IMR-90 (cell line): ENCODE results near the gene RAC2. TPM values are rescaled to one million over a fixed set of nuclear protein-coding genes. Genes with fewer than 3 reads are reported as not detected.

Experiments used
- ATAC-seq: fragments of 200-7000 bp; cut with Tn5 transposase; 2 replicates; pipeline ENCODE4 v1.9.1; 2020; ENCODE audit warnings: low read depth, mild to moderate bottlenecking, moderate library complexity
- BruUV-seq: library from RNA; stranded (reverse); fragments of 400-500 nt; replicated peaks from 2 replicates; lab custom pipeline; 2021; lab: Mats Ljungman, UMichigan
- CTCF ChIA-PET: fragments of 300-600 bp; formaldehyde crosslinking; extraction: SDS; loops from one replicate; lab custom pipeline; 2021; ENCODE audit warnings: antibody characterized with exemption; lab: Yijun Ruan, JAX
- POLR2A ChIA-PET: fragments of 300-600 bp; sonication (Branson Sonifier 250); formaldehyde crosslinking; loops from one replicate; lab custom pipeline; 2022; ENCODE audit warnings: antibody characterized with exemption; ENCODE audit not compliant: unreplicated experiment; lab: Charles Lee
- DNase-seq: peaks from one replicate; pipeline ENCODE4 v3.0.0; 2013
- H2AFZ ChIP-seq: replicated peaks from 2 replicates; pipeline ENCODE3; 2013; ENCODE audit warnings: low read length, mild to moderate bottlenecking; ENCODE audit not compliant: poor library complexity
- H2AK5ac ChIP-seq: 2 replicates; pipeline ENCODE4 v1.6.1; 2013; ENCODE audit warnings: low read depth, low read length, inconsistent platforms
- H2AK9ac ChIP-seq: replicated peaks from 2 replicates; pipeline ENCODE3; 2013; ENCODE audit warnings: mild to moderate bottlenecking, low read depth, low read length, moderate library complexity; ENCODE audit not compliant: poor library complexity
- H2BK120ac ChIP-seq: 2 replicates; pipeline ENCODE4 v1.6.1; 2013; ENCODE audit warnings: low read depth, low read length, inconsistent platforms
- H2BK15ac ChIP-seq: 3 replicates; pipeline ENCODE4 v1.6.1; 2013; ENCODE audit warnings: low read depth, low read length, inconsistent platforms
- H2BK20ac ChIP-seq: 2 replicates; pipeline ENCODE4 v1.6.1; 2013; ENCODE audit warnings: low read depth, mild to moderate bottlenecking, inconsistent platforms, low read length, moderate library complexity
- H2BK5ac ChIP-seq: 2 replicates; pipeline ENCODE4 v1.6.1; 2013; ENCODE audit warnings: mild to moderate bottlenecking, low read depth, low read length, inconsistent platforms; ENCODE audit not compliant: poor library complexity, severe bottlenecking
- H3K14ac ChIP-seq: replicated peaks from 2 replicates; pipeline ENCODE4 v1.6.1; 2013; ENCODE audit warnings: low read depth, low read length, inconsistent platforms
- H3K18ac ChIP-seq: 2 replicates; pipeline ENCODE4 v1.6.1; 2013; ENCODE audit warnings: low read depth, low read length, control low read depth
- H3K23ac ChIP-seq: 2 replicates; pipeline ENCODE4 v1.6.1; 2013; ENCODE audit warnings: low read depth, low read length, inconsistent platforms
- H3K27ac ChIP-seq: 2 replicates; pipeline ENCODE4 v1.5.1; 2013; ENCODE audit warnings: mild to moderate bottlenecking, control low read depth, low read length; ENCODE audit not compliant: insufficient read depth
- H3K27me3 ChIP-seq: 2 replicates; pipeline ENCODE4 v1.6.1; 2013; ENCODE audit warnings: low read length; ENCODE audit not compliant: control insufficient read depth, insufficient read depth
- H3K36me3 ChIP-seq: 2 replicates; pipeline ENCODE4 v1.6.1; 2013; ENCODE audit warnings: low read length, mixed read lengths; ENCODE audit not compliant: control insufficient read depth, insufficient read depth
- H3K4ac ChIP-seq: 2 replicates; pipeline ENCODE4 v1.6.1; 2013; ENCODE audit warnings: low read depth, low read length, inconsistent platforms
- H3K4me1 ChIP-seq: 2 replicates; pipeline ENCODE4 v1.6.1; 2013; ENCODE audit warnings: low read length, mixed read lengths; ENCODE audit not compliant: control insufficient read depth, insufficient read depth
- H3K4me2 ChIP-seq: 2 replicates; pipeline ENCODE4 v1.6.1; 2013; ENCODE audit warnings: low read depth, mild to moderate bottlenecking, control low read depth, low read length, moderate library complexity
- H3K4me3 ChIP-seq: 2 replicates; pipeline ENCODE4 v1.5.1; 2013; ENCODE audit warnings: low read depth, mild to moderate bottlenecking, control low read depth, low read length, moderate library complexity; ENCODE audit not compliant: insufficient read depth
- H3K56ac ChIP-seq: 2 replicates; pipeline ENCODE4 v1.6.1; 2013; ENCODE audit warnings: low read length, inconsistent platforms; ENCODE audit not compliant: insufficient read depth; ENCODE audit errors: extremely low read depth
- H3K79me1 ChIP-seq, 2 experiments: 2 replicates each; pipeline ENCODE4 v1.6.1; 2013; ENCODE audit warnings: low read length in 2 of 2, inconsistent platforms in 1 of 2, low read depth in 1 of 2
- H3K9ac ChIP-seq: 2 replicates; pipeline ENCODE4 v1.6.1; 2013; ENCODE audit warnings: low read depth, low read length, control low read depth
- H3K9me1 ChIP-seq: 2 replicates; pipeline ENCODE4 v1.6.1; 2013; ENCODE audit warnings: low read length, inconsistent platforms; ENCODE audit not compliant: insufficient read depth
- H3K9me3 ChIP-seq: 2 replicates; pipeline ENCODE4 v1.6.1; 2013; ENCODE audit warnings: low read length; ENCODE audit not compliant: control insufficient read depth, insufficient read depth
- H4K20me1 ChIP-seq: 2 replicates; pipeline ENCODE4 v1.6.1; 2013; ENCODE audit warnings: low read length, inconsistent platforms; ENCODE audit not compliant: insufficient read depth
- H4K5ac ChIP-seq: 2 replicates; pipeline ENCODE4 v1.6.1; 2013; ENCODE audit warnings: mild to moderate bottlenecking, low read depth, low read length, control low read depth
- H4K8ac ChIP-seq, 2 experiments: 2 replicates each; pipeline ENCODE4 v1.6.1; 2013; ENCODE audit warnings: low read depth in 2 of 2, low read length in 2 of 2, control low read depth in 1 of 2, inconsistent platforms in 1 of 2
- H4K91ac ChIP-seq: 2 replicates; pipeline ENCODE4 v1.6.1; 2013; ENCODE audit warnings: low read depth, low read length, inconsistent platforms; ENCODE audit not compliant: insufficient read depth
- CTCF ChIP-seq: conservative IDR thresholded peaks from 2 replicates; pipeline ENCODE4 v1.5.1; 2012; ENCODE audit warnings: mild to moderate bottlenecking, low read depth, low read length, improper control_type of control experiment
- MAFK ChIP-seq: IDR thresholded peaks from 2 replicates; pipeline ENCODE4 v1.6.1; 2012; ENCODE audit warnings: low read depth, low read length, improper control_type of control experiment
- WGBS, 2 experiments: methylation state at CpG; one replicate each; pipeline versions ENCODE4 v1.1.5 to v1.1.7; 2013; ENCODE audit warnings: missing lambda C conversion rate in 2 of 2; ENCODE audit not compliant: insufficient read length in 1 of 2; ENCODE audit errors: extremely low coverage in 2 of 2; 5-methylcytosine and 5-hydroxymethylcytosine counted together
- dilution Hi-C: fragments of 300-500 bp; cut with HindIII; formaldehyde crosslinking; loops from one replicate; pipeline ENCODE4 v1.14.3; 2018; ENCODE audit warnings: low sequenced_read_pairs; ENCODE audit not compliant: unreplicated experiment
- in situ Hi-C: fragments of 300-500 bp; cut with MboI; formaldehyde crosslinking; loops from 3 replicates; pipeline ENCODE4 v1.14.3; 2019; ENCODE audit warnings: low sequenced_read_pairs, inconsistent platforms, mixed read lengths
- intact Hi-C: fragments of 100-400 bp; cut with micrococcal nuclease; formaldehyde crosslinking; loops from 2 replicates; pipeline ENCODE4 v1.10.0; 2022
- polyA plus RNA-seq, 3 experiments: library from polyadenylated mRNA; depleted of rRNA; stranded (reverse); fragments of >200 nt; gene quantifications; 2 replicates each; pipeline ENCODE4 v1.2.3, GENCODE V29; 2012; ENCODE audit warnings: low replicate concordance in 1 of 3
- total RNA-seq: library from RNA; depleted of rRNA; stranded (reverse); fragments of >200 nt; gene quantifications from 2 replicates; pipeline ENCODE4 v1.2.3, GENCODE V29; 2012
- TF ChIP-seq, protein P1 (sequence below): fragments of 150-350 bp; IDR thresholded peaks from 2 replicates; pipeline ENCODE4 v1.6.1; 2017; ENCODE audit warnings: mild to moderate bottlenecking, antibody characterized with exemption, low read length, low read depth
- TF ChIP-seq, protein P2 (sequence below): fragments of 150-350 bp; IDR thresholded peaks from 2 replicates; pipeline ENCODE4 v1.6.1; 2016; ENCODE audit warnings: low read depth, mild to moderate bottlenecking, low read length, moderate library complexity, borderline replicate concordance

Gene RAC2
- total and polyA plus RNA-seq, 2 of the 4 experiments (the other 2 are of a cell fraction) = 10.0 to 72.3 TPM

DNA sequence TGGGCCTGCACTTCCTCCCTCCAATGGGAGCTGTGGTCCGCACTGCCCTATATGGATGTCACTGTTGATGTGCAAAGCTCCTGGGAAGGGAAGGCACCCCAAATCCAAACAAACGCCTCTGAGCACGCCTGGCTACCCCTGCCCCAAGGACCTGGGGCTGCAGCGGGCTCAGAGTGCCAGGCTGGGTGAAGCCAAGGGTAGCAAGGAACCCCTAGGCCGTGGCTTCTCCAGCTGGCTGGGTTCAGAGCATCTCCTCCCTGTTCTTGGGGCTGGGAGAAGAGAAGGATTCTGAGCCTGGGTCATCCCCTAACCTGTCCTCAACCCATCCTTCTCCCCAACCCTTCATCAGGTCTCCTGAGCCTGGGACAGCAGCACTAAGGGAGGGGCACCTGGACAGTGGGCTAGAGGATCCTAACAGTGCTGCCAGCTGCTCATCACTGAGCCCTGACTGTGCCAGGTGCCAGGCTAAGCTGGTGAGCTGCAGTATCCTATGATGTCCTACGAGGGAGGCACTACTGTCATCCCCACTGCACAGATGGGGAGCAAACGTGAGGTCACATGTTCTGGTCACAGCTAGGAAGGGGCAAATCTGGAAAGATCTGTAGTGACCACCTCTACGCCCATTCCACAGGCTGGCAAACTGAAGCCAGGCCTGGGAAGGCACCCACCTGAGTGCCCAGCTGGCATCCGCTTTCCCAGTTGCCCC, 34.8 kb downstream of the RAC2 start:
- H2BK120ac ChIP-seq = no peak overlapping the region
- no peak overlapping the region for H2AK5ac ChIP-seq
- no peak overlapping the region for H4K91ac ChIP-seq
- no peak overlapping the region for H3K56ac ChIP-seq
- H3K4me3 ChIP-seq = no peak overlapping the region
- TF ChIP-seq CTCF = no peak
- TF ChIP-seq, protein P1, sequence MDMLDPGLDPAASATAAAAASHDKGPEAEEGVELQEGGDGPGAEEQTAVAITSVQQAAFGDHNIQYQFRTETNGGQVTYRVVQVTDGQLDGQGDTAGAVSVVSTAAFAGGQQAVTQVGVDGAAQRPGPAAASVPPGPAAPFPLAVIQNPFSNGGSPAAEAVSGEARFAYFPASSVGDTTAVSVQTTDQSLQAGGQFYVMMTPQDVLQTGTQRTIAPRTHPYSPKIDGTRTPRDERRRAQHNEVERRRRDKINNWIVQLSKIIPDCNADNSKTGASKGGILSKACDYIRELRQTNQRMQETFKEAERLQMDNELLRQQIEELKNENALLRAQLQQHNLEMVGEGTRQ = no peak
- TF ChIP-seq MAFK = no peak
- TF ChIP-seq, protein P2, sequence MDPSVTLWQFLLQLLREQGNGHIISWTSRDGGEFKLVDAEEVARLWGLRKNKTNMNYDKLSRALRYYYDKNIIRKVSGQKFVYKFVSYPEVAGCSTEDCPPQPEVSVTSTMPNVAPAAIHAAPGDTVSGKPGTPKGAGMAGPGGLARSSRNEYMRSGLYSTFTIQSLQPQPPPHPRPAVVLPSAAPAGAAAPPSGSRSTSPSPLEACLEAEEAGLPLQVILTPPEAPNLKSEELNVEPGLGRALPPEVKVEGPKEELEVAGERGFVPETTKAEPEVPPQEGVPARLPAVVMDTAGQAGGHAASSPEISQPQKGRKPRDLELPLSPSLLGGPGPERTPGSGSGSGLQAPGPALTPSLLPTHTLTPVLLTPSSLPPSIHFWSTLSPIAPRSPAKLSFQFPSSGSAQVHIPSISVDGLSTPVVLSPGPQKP = no peak
- ATAC-seq (no peak), DNase-seq (no peak)
- POLR2A ChIA-PET = no interaction called here
- H3K4me2 ChIP-seq = no peak overlapping the region
- dilution Hi-C loops = no loop called here
- no peak overlapping the region for H2BK5ac ChIP-seq
- no peaks in the 10 kb centered on the region for H3K36me3 ChIP-seq
- no peak overlapping the region for H3K23ac ChIP-seq
- in situ Hi-C loops = no loop called here
- WGBS, 2 experiments = no CpG with 5 or more reads among the region's 9 CpGs
- H2AFZ ChIP-seq = no peak overlapping the region
- no peaks in the 10 kb centered on the region for H4K20me1 ChIP-seq
- H3K4me1 ChIP-seq = peaks cover 4% of the 10 kb centered on the region; the same call in 1 of the 2 replicates
- no peak overlapping the region for H4K8ac ChIP-seq
- no peak overlapping the region for H3K14ac ChIP-seq
- CTCF ChIA-PET = interaction anchor here (0.5 to 1.6 kb wide), 2 partner anchors 10 to 230 kb away, joined by 4 to 5 read pairs; no protein-coding TSS in a partner anchor
- no peak overlapping the region for H3K18ac ChIP-seq
- no peaks in the 10 kb centered on the region for H3K9me3 ChIP-seq
- H3K9ac ChIP-seq = no peak overlapping the region
- H3K27ac ChIP-seq = no peak overlapping the region
- no peak overlapping the region for H4K5ac ChIP-seq
- no peaks in the 10 kb centered on the region for H3K9me1 ChIP-seq
- peaks cover 56% of the 10 kb centered on the region for H3K27me3 ChIP-seq
- intact Hi-C loops = no loop called here
- H2AK9ac ChIP-seq = no peak overlapping the region
- no peaks in the 10 kb centered on the region for H3K79me1 ChIP-seq
- H2BK20ac ChIP-seq = no peak overlapping the region
- H3K4ac ChIP-seq = no peak overlapping the region
- H2BK15ac ChIP-seq = no peak overlapping the region
- no TSS peak for BruUV-seq
